ENCODE measurements around the gene SIPA1L3. TPM values are rescaled to one million over a fixed set of nuclear protein-coding genes. Genes with fewer than 3 reads are reported as not detected.

The SIPA1L3 gene
- total RNA-seq, 1 donor from 2014 or later = 8.8 TPM

- peaks cover 6% of the 10 kb centered on the region for H3K36me3 ChIP-seq
- TF ChIP-seq CTCF (IDR thresholded peaks at IDR 0.05; ENCODE audit: borderline replicate concordance) = no peak
- H3K4me3 ChIP-seq = no peak overlapping the region
- peaks cover 15% of the 10 kb centered on the region for H3K4me1 ChIP-seq
- intact Hi-C loops (cut with micrococcal nuclease) = no loop called here
- no peaks in the 10 kb centered on the region for H3K27me3 ChIP-seq (ENCODE audit: low read depth)
- no peaks in the 10 kb centered on the region for H3K9me3 ChIP-seq (replicated peaks)
- DNase-seq = peak; percentile 56
- no peak overlapping the region for H3K27ac ChIP-seq (replicated peaks)
Measured at GRCh38 chr19:38148337-38148736, 241.3 kb downstream of the SIPA1L3 start.

- Histone ChIP-seq H3K9me3 (replicated peaks) (no peaks in the 10 kb centered on the region), H3K27ac (replicated peaks) (no peak overlapping the region), H3K4me3 (no peak overlapping the region), H3K4me1 (peaks cover 21% of the 10 kb centered on the region), H3K36me3 (peaks cover 12% of the 10 kb centered on the region), H3K27me3 (ENCODE audit: low read depth) (no peaks in the 10 kb centered on the region)
- intact Hi-C loops (cut with micrococcal nuclease) = no loop called here
- no peak for DNase-seq
- no peak for TF ChIP-seq CTCF (IDR thresholded peaks at IDR 0.05; ENCODE audit: borderline replicate concordance)
Measured at GRCh38 chr19:38149661-38150061, 242.7 kb downstream of the SIPA1L3 start.

GRCh38 chr19:38151242-38151641, 244.2 kb downstream of the SIPA1L3 start:
- no peaks in the 10 kb centered on the region for H3K27me3 ChIP-seq (ENCODE audit: low read depth)
- H3K9me3 ChIP-seq (replicated peaks) = no peaks in the 10 kb centered on the region
- no peak overlapping the region for H3K4me3 ChIP-seq
- intact Hi-C loops (cut with micrococcal nuclease) = no loop called here
- DNase-seq = no peak
- H3K4me1 ChIP-seq = peaks cover 21% of the 10 kb centered on the region
- no peak overlapping the region for H3K27ac ChIP-seq (replicated peaks)
- TF ChIP-seq CTCF (IDR thresholded peaks at IDR 0.05; ENCODE audit: borderline replicate concordance) = no peak
- H3K36me3 ChIP-seq = peaks cover 12% of the 10 kb centered on the region

- no peak overlapping the region for H3K27ac ChIP-seq (replicated peaks)
- no peaks in the 10 kb centered on the region for H3K27me3 ChIP-seq (ENCODE audit: low read depth)
- H3K36me3 ChIP-seq = peaks cover 12% of the 10 kb centered on the region
- H3K9me3 ChIP-seq (replicated peaks) = no peaks in the 10 kb centered on the region
- no peak overlapping the region for H3K4me3 ChIP-seq
- H3K4me1 ChIP-seq = peaks cover 21% of the 10 kb centered on the region
- no peak for TF ChIP-seq CTCF (IDR thresholded peaks at IDR 0.05; ENCODE audit: borderline replicate concordance)
- intact Hi-C loops (cut with micrococcal nuclease) = no loop called here
- DNase-seq = peak; percentile 41
Measured at GRCh38 chr19:38152461-38153379, 245.7 kb downstream of the SIPA1L3 start.

- no peak for DNase-seq
- no peak for TF ChIP-seq CTCF (IDR thresholded peaks at IDR 0.05; ENCODE audit: borderline replicate concordance)
- H3K4me3 ChIP-seq = no peak overlapping the region
- H3K27me3 ChIP-seq (ENCODE audit: low read depth) = no peaks in the 10 kb centered on the region
- peaks cover 28% of the 10 kb centered on the region for H3K36me3 ChIP-seq
- no peaks in the 10 kb centered on the region for H3K9me3 ChIP-seq (replicated peaks)
- H3K4me1 ChIP-seq = peaks cover 17% of the 10 kb centered on the region
- intact Hi-C loops (cut with micrococcal nuclease) = no loop called here
- no peak overlapping the region for H3K27ac ChIP-seq (replicated peaks)
Measured at GRCh38 chr19:38155453-38155852, 248.4 kb downstream of the SIPA1L3 start.
